IPS DF 6.9 (cell line): ENCODE measurements around the gene PRKCE.

Source experiments
- DNase-seq: peaks from one replicate; pipeline ENCODE4 v3.0.0-alpha.2; 2013; ENCODE audit warnings: low read depth, low spot score
- H3K27ac ChIP-seq: one replicate; pipeline ENCODE4 v1.5.1; 2013; ENCODE audit warnings: low read length, control low read depth
- H3K27me3 ChIP-seq: 2 replicates; pipeline ENCODE4 v1.6.1; 2013; ENCODE audit warnings: mild to moderate bottlenecking, low read length; ENCODE audit not compliant: control insufficient read depth, insufficient read depth
- H3K36me3 ChIP-seq: 2 replicates; pipeline ENCODE4 v1.6.1; 2013; ENCODE audit warnings: low read length; ENCODE audit not compliant: control insufficient read depth, insufficient read depth
- H3K4me1 ChIP-seq: 2 replicates; pipeline ENCODE4 v1.6.1; 2013; ENCODE audit warnings: low read length; ENCODE audit not compliant: control insufficient read depth, insufficient read depth
- H3K4me3 ChIP-seq: 2 replicates; pipeline ENCODE4 v1.5.1; 2013; ENCODE audit warnings: mild to moderate bottlenecking, low read length
- H3K9me3 ChIP-seq: 2 replicates; pipeline ENCODE4 v1.6.1; 2013; ENCODE audit warnings: low read length, inconsistent platforms; ENCODE audit not compliant: control insufficient read depth, insufficient read depth
- WGBS: extraction: QIAGEN DNeasy Blood & Tissue Kit; methylation state at CpG from one replicate; pipeline ENCODE4 v1.1.7; 2013; ENCODE audit warnings: mixed read lengths, missing lambda C conversion rate; ENCODE audit not compliant: insufficient read length, insufficient coverage; 5-methylcytosine and 5-hydroxymethylcytosine counted together

The PRKCE gene

DNA sequence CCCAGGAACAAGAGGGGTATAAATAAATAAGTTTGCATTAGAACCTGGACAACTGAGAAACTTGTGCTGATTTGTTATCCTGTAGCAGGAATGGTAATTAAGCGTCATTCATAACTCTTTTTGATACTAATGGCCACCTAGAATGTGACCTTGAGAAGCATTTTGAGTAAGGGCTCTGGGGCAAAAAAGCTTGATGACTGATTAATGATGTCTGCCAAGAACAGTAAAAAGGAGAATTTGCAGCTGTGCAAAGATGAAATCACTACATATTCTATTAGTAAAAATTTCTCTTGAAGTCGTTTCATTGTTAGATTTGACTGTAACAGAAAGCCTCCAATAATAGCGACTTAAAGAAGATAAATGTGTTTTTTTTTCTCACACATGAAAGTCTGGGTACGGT lies 157.7 kb downstream of the PRKCE start:
- no peaks in the 10 kb centered on the region for H3K27me3 ChIP-seq
- no peak for DNase-seq
- no CpG with 5 or more reads among the region's 4 CpGs for WGBS
- no peak overlapping the region for H3K27ac ChIP-seq
- H3K4me1 ChIP-seq, result no peaks in the 10 kb centered on the region
- no peaks in the 10 kb centered on the region for H3K36me3 ChIP-seq
- no peaks in the 10 kb centered on the region for H3K9me3 ChIP-seq
- no peak overlapping the region for H3K4me3 ChIP-seq

DNA sequence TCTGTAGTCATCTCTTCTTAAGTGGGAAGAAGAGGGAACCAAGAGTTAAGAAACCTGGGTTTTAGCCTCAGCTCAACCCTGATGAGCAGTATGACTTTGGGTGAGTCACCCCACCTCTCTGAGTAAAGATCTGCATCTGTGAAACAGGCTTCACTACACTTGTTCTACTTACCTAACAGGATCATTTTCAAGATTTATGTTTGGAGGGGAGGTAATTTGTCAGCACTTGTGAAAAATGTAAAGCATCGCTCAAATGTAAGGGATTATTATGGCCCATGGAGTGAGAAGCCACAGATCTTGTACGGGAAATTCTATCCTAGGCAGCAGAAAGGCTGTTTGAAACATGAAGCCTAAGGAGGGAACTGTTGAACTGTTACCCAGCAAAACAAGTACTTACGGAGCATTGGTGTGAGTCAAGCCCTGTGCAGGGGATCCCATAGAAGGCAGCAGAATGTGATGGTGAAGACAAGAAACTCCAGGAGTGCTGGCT lies 160.6 kb downstream of the PRKCE start:
- no peaks in the 10 kb centered on the region for H3K4me1 ChIP-seq
- H3K27ac ChIP-seq, result no peak overlapping the region
- H3K4me3 ChIP-seq, result no peak overlapping the region
- DNase-seq, result no peak
- no peaks in the 10 kb centered on the region for H3K36me3 ChIP-seq
- no peaks in the 10 kb centered on the region for H3K27me3 ChIP-seq
- no CpG with 5 or more reads among the region's 3 CpGs for WGBS
- H3K9me3 ChIP-seq, result no peaks in the 10 kb centered on the region

DNA sequence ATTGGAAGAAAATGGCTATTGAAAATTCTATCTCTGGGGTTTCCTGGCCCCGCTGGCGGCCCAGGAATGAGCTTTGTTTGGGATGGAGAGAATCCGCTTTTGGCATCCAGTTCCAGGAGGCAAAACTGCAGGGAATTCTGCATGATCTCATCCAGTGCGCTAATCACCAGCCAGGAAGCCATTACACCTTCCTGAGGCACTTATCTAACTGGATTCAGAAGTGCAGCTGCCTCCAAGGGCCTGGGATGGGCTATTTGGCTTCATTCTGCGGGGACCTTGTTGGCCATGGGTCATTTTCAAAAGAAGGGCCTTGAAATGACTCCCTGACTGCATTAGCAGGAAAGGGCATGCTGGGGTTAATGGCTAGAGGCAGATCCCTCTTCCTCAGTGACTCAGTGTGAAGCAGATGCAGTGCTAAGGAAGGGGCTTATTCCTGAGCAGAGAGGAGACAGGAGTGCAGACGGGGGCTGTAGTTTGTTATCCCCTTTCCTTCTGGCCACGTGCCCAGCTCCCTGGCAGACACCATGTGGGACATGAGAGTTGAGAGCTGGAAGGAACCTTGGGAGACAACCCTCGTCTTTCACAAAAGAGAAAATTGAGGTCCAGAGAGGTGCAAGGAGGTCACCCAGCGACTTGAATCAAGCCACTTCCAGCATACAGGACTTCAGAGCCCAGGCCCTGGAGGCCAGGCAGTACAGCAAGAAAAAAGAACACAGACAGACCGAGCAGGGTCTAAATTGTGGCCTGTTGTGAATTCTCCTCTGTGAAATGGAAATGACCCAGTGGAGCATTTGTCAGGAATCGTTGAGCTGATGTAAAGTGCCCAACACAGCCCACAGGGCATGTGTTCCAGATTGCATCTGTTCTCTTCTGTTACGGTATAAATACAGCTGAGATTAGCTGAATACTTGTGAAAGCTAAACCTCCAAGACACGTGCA lies 161.8 kb downstream of the PRKCE start:
- H3K27me3 ChIP-seq, result no peaks in the 10 kb centered on the region
- DNase-seq, result no peak
- H3K4me3 ChIP-seq, result no peak overlapping the region
- WGBS, result no CpG with 5 or more reads among the region's 13 CpGs
- H3K36me3 ChIP-seq, result no peaks in the 10 kb centered on the region
- no peaks in the 10 kb centered on the region for H3K4me1 ChIP-seq
- no peaks in the 10 kb centered on the region for H3K9me3 ChIP-seq
- no peak overlapping the region for H3K27ac ChIP-seq

DNA sequence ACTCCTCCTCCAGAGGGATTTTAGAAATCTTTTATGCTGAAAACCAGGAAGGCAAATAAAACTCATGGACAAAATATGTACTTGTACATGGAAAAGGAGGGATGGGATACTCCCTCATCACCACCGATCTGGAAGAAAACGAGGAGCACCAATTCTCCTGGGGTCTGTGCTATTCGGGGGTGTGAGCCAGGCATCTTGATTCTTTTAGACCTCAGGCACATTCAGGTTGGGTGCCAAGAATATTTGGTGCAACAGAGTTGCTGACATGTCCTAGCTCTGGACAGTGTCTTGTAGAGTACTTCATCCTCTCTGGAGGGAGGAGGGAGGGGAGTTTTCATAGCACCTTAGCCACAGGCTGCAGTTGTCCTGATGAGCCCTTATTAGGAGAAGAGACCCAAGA lies 163.0 kb downstream of the PRKCE start:
- H3K27ac ChIP-seq, result no peak overlapping the region
- H3K4me1 ChIP-seq, result no peaks in the 10 kb centered on the region
- no CpG with 5 or more reads among the region's 3 CpGs for whole genome bisulfite sequencing

DNA sequence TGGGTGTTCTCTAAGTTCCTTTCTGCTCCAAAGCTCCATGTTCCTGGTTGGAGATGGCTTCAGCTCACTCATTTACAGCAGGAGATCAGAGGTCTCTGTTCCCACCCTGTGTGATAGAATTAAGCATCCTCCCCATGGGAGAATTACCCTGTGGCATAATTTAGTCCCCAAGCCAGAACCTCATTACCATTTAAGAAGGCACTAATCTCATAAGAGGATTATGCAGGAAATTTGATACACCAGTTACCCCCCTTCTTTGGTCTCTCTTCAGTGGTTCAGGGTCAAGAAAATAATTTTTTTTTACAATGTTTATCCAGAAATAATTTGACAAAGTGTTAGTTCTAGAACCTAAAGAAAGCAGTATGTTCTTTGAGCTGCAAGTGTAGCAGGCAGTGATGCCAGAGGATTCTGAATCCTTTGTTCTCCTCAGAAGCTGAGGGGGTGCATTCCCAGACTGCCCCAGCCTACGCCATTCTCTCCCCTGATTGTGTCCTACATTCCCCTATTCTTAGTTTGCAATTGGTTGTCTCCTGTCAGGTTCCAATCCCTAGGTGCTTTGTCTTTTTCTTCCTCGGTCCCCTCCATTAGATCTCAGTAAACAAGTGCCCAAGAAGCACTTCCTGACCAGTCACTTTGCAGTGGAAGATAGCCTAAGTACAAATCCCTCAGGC lies 163.6 kb downstream of the PRKCE start:
- no peaks in the 10 kb centered on the region for H3K36me3 ChIP-seq
- no peaks in the 10 kb centered on the region for H3K4me1 ChIP-seq
- no peaks in the 10 kb centered on the region for H3K27me3 ChIP-seq
- no CpG with 5 or more reads among the region's 2 CpGs for WGBS
- H3K4me3 ChIP-seq, result no peak overlapping the region
- DNase-seq, result no peak
- no peak overlapping the region for H3K27ac ChIP-seq
- H3K9me3 ChIP-seq, result no peaks in the 10 kb centered on the region

More for the DNA sequence above, 163.0 kb downstream of the PRKCE start:
- no peaks in the 10 kb centered on the region for H3K36me3 ChIP-seq
- no peak overlapping the region for H3K4me3 ChIP-seq
- H3K9me3 ChIP-seq, result no peaks in the 10 kb centered on the region
- no peak for DNase-seq
- no peaks in the 10 kb centered on the region for H3K27me3 ChIP-seq

DNA sequence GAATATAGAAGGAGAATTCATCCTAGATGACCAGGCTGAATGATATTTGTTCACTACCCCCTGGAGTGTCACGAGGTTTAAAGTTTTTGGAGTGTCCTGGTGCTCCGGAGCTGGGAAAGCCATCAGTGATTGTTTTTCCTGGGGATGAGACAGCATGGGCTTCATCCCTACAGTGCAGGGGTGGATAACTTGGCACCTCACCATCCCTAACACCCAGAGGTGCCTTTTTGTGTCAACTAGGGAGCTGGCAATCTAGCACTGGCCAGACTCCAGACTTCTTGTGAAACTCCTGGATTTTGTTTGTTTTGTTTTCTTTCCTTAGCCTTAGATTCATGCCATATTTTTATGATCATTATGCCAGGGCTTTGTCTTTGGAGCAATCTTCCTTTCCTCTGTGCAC lies 164.8 kb downstream of the PRKCE start:
- Histone ChIP-seq H3K27ac (no peak overlapping the region), H3K4me3 (no peak overlapping the region), H3K9me3 (no peaks in the 10 kb centered on the region), H3K36me3 (no peaks in the 10 kb centered on the region), H3K27me3 (no peaks in the 10 kb centered on the region), H3K4me1 (no peaks in the 10 kb centered on the region; the same call in 1 of the 2 replicates)
- WGBS, result no CpG with 5 or more reads among the region's 2 CpGs
- DNase-seq, result no peak

DNA sequence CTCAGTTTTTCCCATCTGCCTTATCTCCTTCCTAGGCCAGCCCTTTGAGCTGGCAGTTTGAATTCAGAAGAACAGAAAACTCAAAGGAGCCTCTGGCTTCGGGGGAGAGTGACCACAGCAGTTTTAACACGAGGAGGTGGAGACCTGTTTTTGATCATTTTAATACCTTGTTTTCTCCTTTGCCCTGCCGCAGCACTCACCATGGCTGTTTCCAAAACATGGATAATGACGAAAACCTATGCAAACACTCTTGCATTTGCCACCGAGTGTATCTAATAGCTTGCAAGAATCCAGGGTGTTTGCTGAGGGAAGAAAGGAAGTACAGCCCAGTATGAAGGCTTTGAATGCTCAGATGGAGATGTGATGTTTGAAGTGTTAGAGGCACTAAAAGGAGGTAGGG lies 167.1 kb downstream of the PRKCE start:
- H3K27me3 ChIP-seq, result no peaks in the 10 kb centered on the region
- no CpG with 5 or more reads among the region's 5 CpGs for WGBS
- H3K27ac ChIP-seq, result no peak overlapping the region
- H3K4me1 ChIP-seq, result no peaks in the 10 kb centered on the region; the same call in 1 of the 2 replicates
- DNase-seq, result no peak
- no peaks in the 10 kb centered on the region for H3K36me3 ChIP-seq
- H3K9me3 ChIP-seq, result no peaks in the 10 kb centered on the region
- H3K4me3 ChIP-seq, result no peak overlapping the region

DNA sequence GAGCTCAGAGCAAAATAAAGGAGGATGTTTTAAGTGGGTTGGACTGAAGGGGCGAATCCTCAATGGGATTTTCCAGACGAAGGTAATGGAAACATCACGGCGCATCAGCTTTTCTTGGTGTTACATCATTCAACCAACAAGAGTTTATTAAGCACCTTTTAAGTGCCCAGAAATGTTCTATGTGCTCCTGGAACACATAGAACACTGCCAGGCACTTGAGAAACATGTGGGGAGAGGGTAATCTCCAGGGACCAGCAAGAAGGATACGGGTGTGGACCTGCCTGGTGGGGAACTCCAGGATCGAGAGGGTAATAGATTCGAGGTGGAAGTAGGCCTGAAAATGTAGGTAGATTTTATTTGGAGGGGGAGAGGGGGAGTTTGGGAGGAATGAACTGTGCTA lies 168.6 kb downstream of the PRKCE start:
- Histone ChIP-seq H3K27ac (no peak overlapping the region), H3K4me3 (no peak overlapping the region), H3K27me3 (no peaks in the 10 kb centered on the region), H3K36me3 (no peaks in the 10 kb centered on the region), H3K9me3 (no peaks in the 10 kb centered on the region), H3K4me1 (no peaks in the 10 kb centered on the region; the same call in 1 of the 2 replicates)
- no peak for DNase-seq
- WGBS, result 100% methylated on average over 2 of the region's 7 CpGs

DNA sequence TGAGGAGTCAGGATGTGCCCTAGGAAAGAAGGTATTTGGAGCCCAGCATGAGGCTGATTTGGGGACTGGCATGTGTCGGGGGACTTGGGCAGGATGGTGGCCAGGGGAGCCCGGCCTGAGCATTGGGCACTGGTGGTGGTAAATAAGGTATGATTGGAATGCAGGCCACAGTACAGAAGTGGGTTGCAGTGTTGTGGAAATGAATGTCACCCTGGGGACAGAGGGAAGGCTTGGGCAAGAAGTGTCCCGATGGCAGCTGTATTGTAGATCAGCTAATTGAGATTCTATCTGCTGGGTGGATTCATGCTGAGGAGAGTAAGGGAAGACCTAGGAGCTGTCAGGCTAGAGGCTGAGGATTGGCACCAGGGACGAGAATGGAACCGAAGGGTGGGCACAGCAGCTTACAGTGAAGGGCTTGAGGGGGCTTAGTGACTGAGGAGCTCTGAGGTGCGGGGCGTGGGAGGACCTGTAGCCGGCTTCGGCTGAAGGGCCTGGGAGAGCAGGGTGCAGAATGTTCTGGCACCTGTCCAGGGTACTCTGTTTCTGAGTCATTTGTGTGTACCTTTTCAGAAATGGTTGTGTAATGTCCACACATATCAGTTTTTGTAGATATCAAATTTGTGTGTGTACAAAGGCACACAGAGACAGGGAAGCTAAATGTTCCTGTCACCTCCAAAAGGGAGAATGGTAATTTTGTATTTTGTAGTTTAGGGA lies 170.2 kb downstream of the PRKCE start:
- no peaks in the 10 kb centered on the region for H3K27me3 ChIP-seq
- no CpG with 5 or more reads among the region's 9 CpGs for WGBS
- no peak for DNase-seq
- no peaks in the 10 kb centered on the region; the same call in 1 of the 2 replicates for H3K4me1 ChIP-seq
- H3K4me3 ChIP-seq, result no peak overlapping the region
- no peaks in the 10 kb centered on the region for H3K9me3 ChIP-seq
- no peaks in the 10 kb centered on the region for H3K36me3 ChIP-seq
- H3K27ac ChIP-seq, result no peak overlapping the region

DNA sequence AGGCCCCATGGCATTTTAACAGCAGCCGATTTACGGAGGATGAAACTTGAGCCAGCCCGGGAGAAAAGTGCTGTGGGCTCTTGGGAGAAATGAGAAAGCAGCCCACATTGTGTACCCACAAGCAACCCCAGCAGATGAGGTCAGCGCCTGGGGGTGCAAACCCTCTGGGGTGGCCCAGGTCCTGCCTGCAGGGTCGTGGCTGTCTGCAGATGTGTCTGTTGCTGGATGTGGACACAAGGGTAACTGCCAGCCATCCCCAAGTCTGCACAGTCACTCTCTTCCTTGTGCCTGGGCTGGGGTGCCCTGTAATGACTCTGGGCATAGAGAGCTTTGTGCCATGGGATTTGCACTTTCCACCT lies 170.8 kb downstream of the PRKCE start:
- no CpG with 5 or more reads among the region's 5 CpGs for WGBS
- H3K27ac ChIP-seq, result no peak overlapping the region

More for the DNA sequence above, 170.8 kb downstream of the PRKCE start:
- Histone ChIP-seq H3K36me3 (no peaks in the 10 kb centered on the region), H3K4me3 (no peak overlapping the region), H3K4me1 (no peaks in the 10 kb centered on the region; the same call in 1 of the 2 replicates), H3K27me3 (no peaks in the 10 kb centered on the region), H3K9me3 (no peaks in the 10 kb centered on the region)
- no peak for DNase-seq
